ENCODE measurements around the gene RERE.

DNA sequence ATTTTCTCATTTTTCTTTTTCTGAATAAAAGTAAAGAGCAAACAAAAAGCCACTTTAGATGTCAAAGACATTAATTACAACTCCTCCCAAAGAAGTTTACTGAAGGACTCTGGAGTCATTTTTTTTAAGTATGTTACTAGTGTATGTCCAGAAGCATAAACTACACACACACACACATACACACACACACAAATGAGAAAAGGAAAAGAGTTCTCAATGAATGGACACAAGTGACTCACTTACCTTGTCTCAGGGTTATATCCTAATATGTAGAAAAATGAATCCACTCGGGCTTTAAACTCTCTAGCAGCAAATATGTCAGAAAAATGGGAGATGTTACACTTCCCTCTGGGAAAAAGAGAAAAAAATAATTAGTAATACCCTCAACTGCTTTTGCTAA lies 276.5 kb downstream of the RERE start:
- TF ChIP-seq, protein P1, sequence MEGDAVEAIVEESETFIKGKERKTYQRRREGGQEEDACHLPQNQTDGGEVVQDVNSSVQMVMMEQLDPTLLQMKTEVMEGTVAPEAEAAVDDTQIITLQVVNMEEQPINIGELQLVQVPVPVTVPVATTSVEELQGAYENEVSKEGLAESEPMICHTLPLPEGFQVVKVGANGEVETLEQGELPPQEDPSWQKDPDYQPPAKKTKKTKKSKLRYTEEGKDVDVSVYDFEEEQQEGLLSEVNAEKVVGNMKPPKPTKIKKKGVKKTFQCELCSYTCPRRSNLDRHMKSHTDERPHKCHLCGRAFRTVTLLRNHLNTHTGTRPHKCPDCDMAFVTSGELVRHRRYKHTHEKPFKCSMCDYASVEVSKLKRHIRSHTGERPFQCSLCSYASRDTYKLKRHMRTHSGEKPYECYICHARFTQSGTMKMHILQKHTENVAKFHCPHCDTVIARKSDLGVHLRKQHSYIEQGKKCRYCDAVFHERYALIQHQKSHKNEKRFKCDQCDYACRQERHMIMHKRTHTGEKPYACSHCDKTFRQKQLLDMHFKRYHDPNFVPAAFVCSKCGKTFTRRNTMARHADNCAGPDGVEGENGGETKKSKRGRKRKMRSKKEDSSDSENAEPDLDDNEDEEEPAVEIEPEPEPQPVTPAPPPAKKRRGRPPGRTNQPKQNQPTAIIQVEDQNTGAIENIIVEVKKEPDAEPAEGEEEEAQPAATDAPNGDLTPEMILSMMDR (IDR thresholded peaks at IDR 0.05; ENCODE audit: insufficient read depth, low read length, poor library complexity, severe bottlenecking): no peak
- TF ChIP-seq EZH2phosphoT487 (conservative IDR thresholded peaks at IDR 0.05; ENCODE audit: low read length): no peak

All from SU-DHL-6 (cell line).